Neutrophil (primary cell): ENCODE data around the gene CCL28.
"Not testable (repeated sequence)": the region's sequence is repeated elsewhere in the genome, so short reads cannot be mapped to it uniquely, and the experiment has no call there.

ENCODE experiments used
- H3K27ac ChIP-seq: fragments of 200-600 bp; sonication (generic); 2 replicates; pipeline ENCODE4 v1.5.1; 2016; ENCODE audit warnings: mild to moderate bottlenecking, moderate library complexity
- H3K27me3 ChIP-seq: fragments of 200-600 bp; sonication (generic); 2 replicates; pipeline ENCODE4 v1.6.0; 2016; ENCODE audit warnings: mild to moderate bottlenecking
- H3K36me3 ChIP-seq: fragments of 200-600 bp; sonication (generic); 2 replicates; pipeline ENCODE4 v1.5.1; 2017
- H3K4me1 ChIP-seq, 2 experiments: fragments of 200-600 bp in 1 of 2; sonication (generic) in 1 of 2; 1 replicate in 1 of 2; 2 replicates in 1 of 2; pipeline versions ENCODE4 v1.5.1 to v1.6.1; 2013 to 2016; ENCODE audit warnings: low read depth in 1 of 2, low read length in 1 of 2, mild to moderate bottlenecking in 1 of 2, moderate library complexity in 1 of 2; ENCODE audit not compliant: control insufficient read depth in 1 of 2, insufficient read depth in 1 of 2
- H3K4me3 ChIP-seq, 2 experiments: fragments of 200-600 bp in 1 of 2; sonication (generic) in 1 of 2; 1 replicate in 1 of 2; 2 replicates in 1 of 2; pipeline ENCODE4 v1.5.1; 2013 to 2016; ENCODE audit warnings: low read depth in 1 of 2, low read length in 1 of 2, mild to moderate bottlenecking in 1 of 2, moderate library complexity in 1 of 2
- H3K9me3 ChIP-seq: fragments of 200-600 bp; sonication (generic); 2 replicates; pipeline ENCODE4 v1.5.1; 2016
- TF ChIP-seq, protein P1 (sequence below): fragments of 200-600 bp; sonication (generic); IDR thresholded peaks from 2 replicates; pipeline ENCODE4 v1.5.1; 2016; ENCODE audit warnings: antibody characterized with exemption

The CCL28 gene

DNA sequence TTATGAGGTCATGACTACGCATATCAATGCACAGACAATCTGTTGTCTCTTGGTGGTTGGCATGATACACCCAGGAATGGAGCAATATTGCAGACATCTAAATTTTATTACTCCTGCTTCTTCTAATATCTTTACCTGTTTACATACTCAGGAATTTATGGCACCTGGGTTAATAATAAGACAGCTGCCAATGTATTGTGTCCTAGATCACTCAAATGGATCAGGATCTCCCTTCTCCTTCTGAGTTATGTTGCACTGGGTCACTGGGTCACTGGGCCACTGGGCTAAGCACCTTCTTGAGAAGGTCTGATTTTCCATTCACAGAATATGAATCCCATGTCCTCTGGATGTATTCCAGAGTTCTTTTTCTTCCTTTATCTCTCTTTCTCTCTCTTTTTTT lies 41.8 kb downstream of the CCL28 start:
- Histone ChIP-seq H3K27ac (no peak overlapping the region), H3K27me3 (no peaks in the 10 kb centered on the region), H3K4me3 (no peak overlapping the region), H3K4me1 (no peaks in the 10 kb centered on the region), H3K36me3 (no peaks in the 10 kb centered on the region), H3K9me3 (no peaks in the 10 kb centered on the region)
- TF ChIP-seq, protein P1, sequence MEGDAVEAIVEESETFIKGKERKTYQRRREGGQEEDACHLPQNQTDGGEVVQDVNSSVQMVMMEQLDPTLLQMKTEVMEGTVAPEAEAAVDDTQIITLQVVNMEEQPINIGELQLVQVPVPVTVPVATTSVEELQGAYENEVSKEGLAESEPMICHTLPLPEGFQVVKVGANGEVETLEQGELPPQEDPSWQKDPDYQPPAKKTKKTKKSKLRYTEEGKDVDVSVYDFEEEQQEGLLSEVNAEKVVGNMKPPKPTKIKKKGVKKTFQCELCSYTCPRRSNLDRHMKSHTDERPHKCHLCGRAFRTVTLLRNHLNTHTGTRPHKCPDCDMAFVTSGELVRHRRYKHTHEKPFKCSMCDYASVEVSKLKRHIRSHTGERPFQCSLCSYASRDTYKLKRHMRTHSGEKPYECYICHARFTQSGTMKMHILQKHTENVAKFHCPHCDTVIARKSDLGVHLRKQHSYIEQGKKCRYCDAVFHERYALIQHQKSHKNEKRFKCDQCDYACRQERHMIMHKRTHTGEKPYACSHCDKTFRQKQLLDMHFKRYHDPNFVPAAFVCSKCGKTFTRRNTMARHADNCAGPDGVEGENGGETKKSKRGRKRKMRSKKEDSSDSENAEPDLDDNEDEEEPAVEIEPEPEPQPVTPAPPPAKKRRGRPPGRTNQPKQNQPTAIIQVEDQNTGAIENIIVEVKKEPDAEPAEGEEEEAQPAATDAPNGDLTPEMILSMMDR: no peak

DNA sequence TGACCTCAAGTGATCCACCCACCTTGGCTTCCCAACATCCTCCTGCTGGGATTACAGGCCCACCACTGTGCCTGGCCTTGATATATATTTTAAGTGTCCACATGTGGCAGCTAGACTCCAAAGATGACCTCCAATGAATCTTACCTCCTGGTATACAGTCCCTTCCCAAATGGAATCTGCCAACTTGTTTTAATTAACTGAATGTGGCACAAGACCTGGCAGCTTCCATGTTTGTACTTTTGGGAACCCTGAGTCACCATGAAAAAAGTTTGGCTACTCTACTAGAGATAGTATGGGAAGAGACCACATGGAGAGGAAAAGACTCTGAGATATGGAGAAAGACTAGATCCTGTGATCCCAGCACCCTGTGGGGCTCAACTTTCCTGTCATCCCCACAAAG lies 42.5 kb downstream of the CCL28 start:
- H3K4me3 ChIP-seq: no peak overlapping the region
- no peaks in the 10 kb centered on the region for H3K9me3 ChIP-seq
- no peaks in the 10 kb centered on the region for H3K27me3 ChIP-seq
- TF ChIP-seq, protein P1: no peak
- H3K27ac ChIP-seq: no peak overlapping the region
- no peaks in the 10 kb centered on the region for H3K36me3 ChIP-seq
- no peaks in the 10 kb centered on the region for H3K4me1 ChIP-seq

DNA sequence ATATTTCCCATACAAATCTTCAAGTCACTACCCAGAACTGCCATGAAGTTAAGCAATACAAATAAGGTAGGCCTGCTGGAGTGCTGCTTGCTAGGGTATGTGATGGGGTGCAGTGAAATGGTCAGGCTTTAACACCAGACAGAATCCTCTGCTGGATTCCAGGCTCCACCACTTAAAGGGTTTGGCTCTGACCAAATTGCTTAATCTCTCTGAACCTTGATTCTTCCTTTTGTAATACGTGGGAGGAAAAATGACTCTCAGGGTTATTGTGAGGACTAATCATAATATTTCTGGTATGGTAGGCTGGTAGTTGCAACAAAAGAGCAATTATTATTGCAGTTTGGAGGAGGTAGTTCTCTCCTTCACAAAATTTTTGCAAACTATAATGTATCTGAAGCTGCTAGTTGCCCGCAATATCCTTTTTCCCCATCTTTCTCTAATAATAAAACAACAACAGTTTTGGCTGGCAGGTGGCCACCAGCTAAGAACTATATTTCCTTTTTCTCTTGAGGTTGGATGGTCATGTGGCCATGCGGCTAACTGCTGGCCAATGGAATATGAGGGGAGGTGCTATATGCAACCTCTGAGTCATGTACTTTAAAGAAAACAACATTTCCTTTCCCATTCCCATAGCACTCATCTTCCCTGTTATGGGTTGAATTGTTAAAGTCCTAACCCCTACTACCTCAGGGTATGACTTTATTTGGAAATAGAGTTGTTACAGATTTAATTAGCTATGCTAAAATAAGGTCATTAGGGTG lies 44.1 kb downstream of the CCL28 start:
- TF ChIP-seq, protein P1: no peak
- Histone ChIP-seq H3K27ac (no peak overlapping the region), H3K9me3 (no peaks in the 10 kb centered on the region), H3K4me1 (no peaks in the 10 kb centered on the region), H3K27me3 (no peaks in the 10 kb centered on the region), H3K4me3 (no peak overlapping the region), H3K36me3 (no peaks in the 10 kb centered on the region)

DNA sequence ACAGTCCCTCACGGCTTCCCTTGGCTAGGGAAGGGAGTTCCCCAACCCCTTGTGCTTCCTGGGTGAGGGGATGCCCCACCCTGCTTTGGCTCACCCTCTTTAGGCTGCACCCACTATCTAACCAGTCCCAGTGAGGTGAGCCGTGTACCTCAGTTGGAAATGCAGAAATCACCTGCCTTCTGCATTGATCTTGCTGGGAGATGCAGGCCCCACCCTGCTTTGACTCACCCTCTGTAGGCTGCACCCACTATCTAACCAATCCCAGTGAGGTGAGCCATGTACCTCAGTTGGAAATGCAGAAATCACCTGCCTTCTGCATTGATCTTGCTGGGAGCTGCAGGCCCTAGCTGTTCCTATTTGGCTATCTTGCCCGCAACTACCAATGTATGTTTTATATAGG lies 44.7 kb downstream of the CCL28 start:
- H3K9me3 ChIP-seq: no peaks in the 10 kb centered on the region
- no peaks in the 10 kb centered on the region for H3K27me3 ChIP-seq
- no peaks in the 10 kb centered on the region for H3K4me1 ChIP-seq
- H3K27ac ChIP-seq: no peak overlapping the region
- H3K4me3 ChIP-seq: no peak overlapping the region
- no peaks in the 10 kb centered on the region for H3K36me3 ChIP-seq
- TF ChIP-seq, protein P1: no peak

DNA sequence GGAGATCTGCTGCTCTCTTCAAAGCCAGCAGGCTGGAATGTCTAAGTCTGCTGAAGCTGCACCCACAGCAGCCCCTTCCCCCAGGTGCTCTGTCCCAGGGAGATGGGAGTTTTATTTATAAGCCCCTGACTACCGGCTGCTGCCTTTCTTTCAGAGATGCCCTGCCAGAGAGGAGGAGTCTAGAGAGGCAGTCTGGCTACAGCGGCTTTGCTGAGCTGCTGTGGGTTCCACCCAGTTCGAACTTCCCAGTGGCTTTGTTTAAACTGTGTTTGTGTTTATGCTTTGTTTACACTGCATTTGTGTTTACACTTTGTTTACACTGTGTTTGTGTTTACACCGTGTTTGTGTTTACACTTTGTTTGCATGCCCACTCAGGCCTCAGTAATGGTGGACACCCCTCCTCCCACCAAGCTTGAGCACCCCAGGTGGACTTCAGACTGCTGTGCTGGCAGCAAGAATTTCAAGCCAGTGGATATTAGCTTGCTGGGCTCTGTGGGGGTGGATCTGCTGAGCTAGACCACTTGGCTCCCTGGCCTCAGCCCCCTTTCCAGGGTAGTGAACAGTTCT lies 45.4 kb downstream of the CCL28 start:
- H3K36me3 ChIP-seq, H3K4me3 ChIP-seq, H3K9me3 ChIP-seq, H3K27ac ChIP-seq, H3K4me1 ChIP-seq, H3K27me3 ChIP-seq: not testable (repeated sequence)

DNA sequence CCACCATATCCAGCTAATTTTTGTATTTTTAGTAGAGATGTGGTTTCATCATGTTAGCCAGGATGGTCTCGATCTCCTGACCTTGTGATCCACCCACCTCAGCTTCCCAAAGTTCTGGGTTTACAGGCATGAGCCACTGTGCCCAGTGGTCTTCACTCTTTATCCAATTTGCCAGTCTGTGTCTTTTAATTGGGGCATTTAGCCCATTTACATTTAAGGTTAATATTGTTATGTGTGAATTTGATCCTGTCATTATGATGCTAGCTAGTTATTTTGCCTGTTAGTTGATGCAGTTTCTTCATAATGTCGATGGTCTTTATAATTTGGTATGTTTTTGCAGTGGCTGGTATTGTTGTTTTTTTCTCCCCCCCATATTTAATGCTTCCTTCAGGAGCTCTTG lies 47.0 kb downstream of the CCL28 start:
- H3K4me1 ChIP-seq, H3K27ac ChIP-seq, H3K27me3 ChIP-seq, H3K36me3 ChIP-seq, H3K4me3 ChIP-seq, H3K9me3 ChIP-seq: not testable (repeated sequence)
